ENCODE data around the gene MED9.

The MED9 gene

GRCh38 chr17:17540278-17540906 lies 63.6 kb downstream of the MED9 start:
- DNase-seq, result no peak

DNA sequence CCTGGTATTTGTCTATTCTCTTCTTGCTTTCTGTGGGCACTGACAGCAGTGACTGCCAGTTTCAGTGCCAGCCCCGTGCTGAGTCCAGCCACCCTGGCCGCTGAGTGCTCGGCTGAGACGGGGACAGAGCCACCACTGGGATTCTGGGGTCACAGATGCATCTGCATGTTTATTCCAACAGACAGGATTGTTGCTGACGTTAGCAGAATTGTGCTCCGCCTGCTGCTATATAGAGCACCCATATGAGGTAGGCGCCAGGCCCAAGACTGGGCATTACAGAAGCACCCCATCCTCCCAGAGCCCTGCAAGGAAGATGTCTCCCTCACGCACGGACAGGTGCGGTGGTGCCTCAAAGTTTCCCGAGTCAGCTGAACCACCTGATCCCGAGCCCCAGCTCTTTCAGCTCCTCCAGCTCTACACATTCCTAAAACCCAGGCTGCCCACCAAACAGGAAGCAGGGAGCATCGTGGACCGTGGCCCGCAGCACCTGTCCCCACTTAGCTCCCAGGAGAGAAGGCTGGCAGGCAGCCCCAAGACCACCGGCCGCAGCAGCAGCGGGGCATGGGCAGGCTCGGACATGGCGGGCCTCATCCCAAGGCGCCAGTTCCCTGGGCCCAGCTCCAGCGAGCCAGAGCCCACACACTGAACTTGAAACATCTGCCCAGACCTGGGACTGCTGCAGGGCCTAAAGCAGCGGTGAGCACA lies 64.3 kb downstream of the MED9 start:
- no peak for DNase-seq

GRCh38 chr17:17541640-17542001 lies 64.8 kb downstream of the MED9 start:
- DNase-seq, result no peak
